RWPE2 (cell line): ENCODE results near the gene SYNGR1.

Source experiments
- ATAC-seq: fragments of 200-7000 bp; cut with Tn5 transposase; 3 replicates; pipeline ENCODE4 v1.9.1; 2021; ENCODE audit warnings: low read depth
- DNase-seq: peaks from one replicate; pipeline ENCODE4 v3.0.0-alpha.2; 2020; ENCODE audit warnings: low spot score
- H3K27ac ChIP-seq: fragments of 450-650 bp; 2 replicates; pipeline ENCODE4 v1.5.1; 2017; ENCODE audit warnings: mild to moderate bottlenecking; ENCODE audit not compliant: poor library complexity, severe bottlenecking
- H3K27me3 ChIP-seq: fragments of 250-450 bp; sonication (Bioruptor Pico); 2 replicates; pipeline ENCODE4 v1.5.1; 2021; ENCODE audit warnings: mild to moderate bottlenecking, moderate library complexity; ENCODE audit not compliant: insufficient read depth, poor library complexity, severe bottlenecking
- H3K36me3 ChIP-seq: fragments of 250-450 bp; sonication (Bioruptor Pico); 2 replicates; pipeline ENCODE4 v1.5.1; 2020; ENCODE audit warnings: low read depth, mild to moderate bottlenecking, moderate library complexity
- H3K4me1 ChIP-seq: fragments of 250-450 bp; sonication (Bioruptor Pico); 2 replicates; pipeline ENCODE4 v1.5.1; 2021; ENCODE audit warnings: mild to moderate bottlenecking, moderate library complexity; ENCODE audit not compliant: insufficient read depth, poor library complexity, severe bottlenecking
- H3K4me3 ChIP-seq: fragments of 250-450 bp; sonication (Bioruptor Pico); 2 replicates; pipeline ENCODE4 v1.5.1; 2021; ENCODE audit warnings: mild to moderate bottlenecking, moderate library complexity; ENCODE audit not compliant: severe bottlenecking
- H3K9me3 ChIP-seq: fragments of 250-450 bp; sonication (Bioruptor Pico); 2 replicates; pipeline ENCODE4 v1.5.1; 2021; ENCODE audit warnings: mild to moderate bottlenecking, moderate library complexity; ENCODE audit not compliant: severe bottlenecking
- CTCF ChIP-seq: fragments of 450-650 bp; IDR thresholded peaks from one replicate; pipeline ENCODE4 v1.5.1; 2017; ENCODE audit warnings: mild to moderate bottlenecking, moderate library complexity; ENCODE audit not compliant: poor library complexity, severe bottlenecking

The SYNGR1 gene

DNA sequence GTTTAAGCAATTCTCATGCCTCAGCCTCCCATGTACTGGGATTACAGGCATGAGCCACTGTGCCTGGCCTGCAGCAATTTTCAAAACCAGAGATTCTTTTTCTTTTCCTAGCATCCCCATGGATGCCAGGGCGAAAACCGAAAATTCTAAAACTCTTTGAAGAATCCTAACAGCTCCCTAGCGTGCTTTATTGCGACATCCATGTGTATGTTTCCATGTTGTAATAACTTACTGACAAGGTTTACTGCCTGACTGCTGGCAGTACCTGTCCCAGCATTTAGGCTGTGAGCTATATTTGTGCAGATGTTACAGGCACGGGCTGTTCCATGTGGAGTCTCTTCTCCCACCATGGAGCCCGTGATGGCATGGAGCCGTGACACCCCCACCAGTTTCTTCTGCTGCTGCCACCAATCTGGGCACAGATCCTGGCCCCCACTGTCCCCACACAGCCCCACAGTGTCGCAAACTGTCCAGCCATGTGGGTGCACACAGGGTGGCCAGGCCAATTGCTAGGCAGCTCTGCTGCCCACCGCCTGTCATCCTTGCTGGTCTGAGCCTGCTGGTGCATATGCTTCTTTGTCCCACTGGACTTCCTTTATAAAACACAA lies 42.7 kb downstream of the SYNGR1 start:
- H3K9me3 ChIP-seq, result no peaks in the 10 kb centered on the region
- no peak for DNase-seq
- no peak for TF ChIP-seq CTCF

GRCh38 chr22:39395936-39396796 lies 46.4 kb downstream of the SYNGR1 start:
- H3K27me3 ChIP-seq, result no peaks in the 10 kb centered on the region
- H3K4me1 ChIP-seq, result peaks cover 3% of the 10 kb centered on the region
- no peaks in the 10 kb centered on the region for H3K9me3 ChIP-seq
- H3K27ac ChIP-seq, result no peak overlapping the region
- no peak overlapping the region for H3K4me3 ChIP-seq
- ATAC-seq (no peak), DNase-seq (no peak)
- H3K36me3 ChIP-seq, result no peaks in the 10 kb centered on the region
- no peak for TF ChIP-seq CTCF

More for the DNA sequence above, 42.7 kb downstream of the SYNGR1 start:
- Histone ChIP-seq H3K4me3 (no peak overlapping the region), H3K4me1 (no peaks in the 10 kb centered on the region), H3K27me3 (no peaks in the 10 kb centered on the region), H3K27ac (no peak overlapping the region), H3K36me3 (no peaks in the 10 kb centered on the region)
- no peak for ATAC-seq

DNA sequence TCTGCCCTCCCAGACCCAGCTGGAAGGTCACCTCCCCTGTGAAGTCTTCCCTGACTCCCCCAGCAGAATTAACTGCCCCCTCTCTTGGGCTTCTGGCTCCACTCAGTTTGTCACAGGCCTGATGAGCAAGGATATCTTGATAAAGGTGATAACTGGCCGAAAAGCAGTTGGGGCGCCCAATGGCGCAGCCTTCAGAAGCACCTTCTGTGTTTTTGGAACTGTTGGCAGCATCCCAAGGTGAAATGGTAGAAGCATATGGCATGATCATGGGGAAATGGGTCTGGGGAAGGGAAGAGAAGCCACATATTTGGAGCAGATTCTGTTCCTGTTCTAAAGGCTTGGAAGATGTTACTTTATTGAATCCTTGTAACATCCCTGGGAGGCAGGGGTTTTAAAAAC lies 47.0 kb downstream of the SYNGR1 start:
- Histone ChIP-seq H3K4me3 (no peak overlapping the region), H3K27ac (no peak overlapping the region), H3K9me3 (no peaks in the 10 kb centered on the region), H3K27me3 (no peaks in the 10 kb centered on the region), H3K36me3 (no peaks in the 10 kb centered on the region), H3K4me1 (peaks cover 3% of the 10 kb centered on the region)
- no peak for ATAC-seq
- no peak for TF ChIP-seq CTCF
- DNase-seq, result no peak

GRCh38 chr22:39401301-39401631 lies 51.5 kb downstream of the SYNGR1 start:
- no peak for DNase-seq
- no peak for TF ChIP-seq CTCF
- Histone ChIP-seq H3K4me1 (peaks cover 3% of the 10 kb centered on the region), H3K4me3 (no peak overlapping the region), H3K27ac (no peak overlapping the region), H3K36me3 (peaks cover 3% of the 10 kb centered on the region; the same call in 1 of the 2 replicates), H3K9me3 (no peaks in the 10 kb centered on the region), H3K27me3 (no peaks in the 10 kb centered on the region)
- no peak for ATAC-seq
